NT2/D1 (cell line): ENCODE measurements around the gene MBP.

Source experiments
- SUZ12 ChIP-seq: IDR thresholded peaks from 2 replicates; pipeline ENCODE4 v1.6.1; 2011; ENCODE audit not compliant: insufficient read length, insufficient read depth; ENCODE audit errors: extremely low read depth
- YY1 ChIP-seq: IDR thresholded peaks from 2 replicates; pipeline ENCODE4 v1.6.1; 2011; ENCODE audit not compliant: insufficient read length, insufficient read depth
- ZNF274 ChIP-seq: IDR thresholded peaks from 2 replicates; pipeline ENCODE4 v1.6.1; 2011; ENCODE audit warnings: mild to moderate bottlenecking, low read depth, low read length

DNA sequence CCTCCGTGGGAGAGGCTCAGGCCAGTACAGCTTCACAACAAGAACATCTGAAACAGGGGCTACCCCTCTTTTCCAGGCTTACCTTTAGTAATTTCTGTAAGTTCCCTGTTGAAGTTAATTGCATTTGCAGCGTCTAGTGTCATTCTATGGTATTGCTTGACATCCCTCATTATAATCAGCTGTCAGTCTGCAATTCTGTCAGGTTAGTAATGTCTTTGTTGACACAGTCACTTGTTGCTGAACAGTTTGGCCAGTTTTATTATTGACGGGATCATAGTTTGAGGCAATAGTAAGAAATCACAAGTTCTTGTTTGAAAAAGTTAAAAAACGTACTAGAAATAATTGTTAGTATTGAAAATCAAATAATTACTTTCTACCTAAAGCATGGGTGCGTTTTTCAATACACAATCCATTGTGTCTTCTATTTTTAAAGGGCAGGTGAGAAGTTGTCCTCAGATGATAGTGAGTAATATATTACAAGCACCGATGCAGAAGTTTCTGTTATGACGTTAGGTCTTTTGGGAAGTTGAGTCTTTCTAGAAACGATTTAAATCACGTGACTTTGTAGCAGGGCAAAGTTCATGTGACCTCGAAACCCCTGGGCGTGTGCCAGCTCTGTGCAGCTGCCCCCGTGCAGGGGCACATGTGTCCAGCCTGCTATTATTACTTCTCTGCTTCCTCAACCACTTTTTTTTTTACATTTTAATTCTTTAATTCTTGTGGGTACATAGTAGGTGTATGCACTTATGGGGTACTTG lies 49.5 kb upstream of the MBP start:
- TF ChIP-seq SUZ12, result no peak
- TF ChIP-seq ZNF274, result no peak
- no peak for TF ChIP-seq YY1
